CMK (cell line): ENCODE data around the gene VPS4A.
"Not testable (repeated sequence)": the region's sequence is repeated elsewhere in the genome, so short reads cannot be mapped to it uniquely, and the experiment has no call there.

Source experiments
- DNase-seq: peaks from one replicate; pipeline ENCODE4 v3.0.0-alpha.2; 2010; ENCODE audit warnings: low read depth

Gene VPS4A

DNA sequence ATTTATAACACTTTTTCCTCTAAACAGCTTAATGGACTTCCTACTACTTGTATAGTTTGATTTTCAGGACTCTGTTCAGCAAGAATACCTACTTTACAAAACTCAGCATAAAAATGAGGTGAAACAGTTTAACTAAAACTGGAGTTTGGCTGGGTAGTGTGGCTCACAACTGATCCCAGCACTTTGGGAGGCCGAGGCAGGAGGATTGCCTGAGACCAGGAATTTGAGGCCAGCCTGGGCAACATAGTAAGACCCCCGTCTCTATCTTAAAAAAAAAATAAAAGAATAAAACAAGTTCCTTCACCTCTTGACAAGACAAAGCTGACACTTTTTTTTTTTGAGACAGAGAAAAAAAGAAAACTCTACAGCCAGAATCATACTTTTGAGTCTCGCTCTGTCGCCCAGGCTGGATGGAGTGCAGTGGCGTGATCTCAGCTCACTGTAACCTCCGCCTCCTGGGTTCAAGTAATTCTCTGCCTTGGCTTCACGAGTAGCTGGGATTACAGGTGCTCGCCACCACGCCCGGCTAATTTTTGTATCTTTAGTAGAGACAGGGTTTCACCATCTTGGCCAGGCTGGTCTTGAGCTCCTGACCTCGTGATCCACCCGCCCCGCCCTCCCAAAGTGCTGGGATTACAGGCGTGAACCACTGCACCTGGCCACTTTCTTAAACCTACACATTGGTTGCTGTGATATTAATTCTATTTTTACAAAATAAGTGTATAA is 16.6 kb downstream of the VPS4A start:
- DNase-seq, result no peak

DNA sequence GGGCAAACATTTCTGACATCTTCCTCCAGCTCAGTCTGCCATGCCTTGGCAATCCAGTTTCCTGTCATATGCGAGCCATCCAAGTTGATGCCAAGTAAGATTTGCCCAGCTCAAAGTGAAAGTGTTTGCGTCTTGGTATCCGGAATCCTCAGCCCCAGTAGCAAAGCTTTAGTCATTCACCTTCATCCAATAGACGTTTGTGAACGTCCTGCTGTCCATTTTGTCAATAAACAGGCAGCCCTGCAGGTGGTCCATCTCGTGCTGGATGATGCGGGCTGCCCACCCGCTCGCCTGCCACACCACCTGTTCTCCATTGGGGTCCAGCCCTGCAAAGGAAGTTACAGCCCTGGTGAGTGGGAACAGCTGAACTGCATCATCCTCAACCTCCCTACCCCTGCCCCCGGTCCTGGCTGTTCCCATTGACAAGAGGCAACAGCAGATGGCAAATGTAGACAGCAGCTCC is 17.7 kb downstream of the VPS4A start:
- DNase-seq, result no peak

DNA sequence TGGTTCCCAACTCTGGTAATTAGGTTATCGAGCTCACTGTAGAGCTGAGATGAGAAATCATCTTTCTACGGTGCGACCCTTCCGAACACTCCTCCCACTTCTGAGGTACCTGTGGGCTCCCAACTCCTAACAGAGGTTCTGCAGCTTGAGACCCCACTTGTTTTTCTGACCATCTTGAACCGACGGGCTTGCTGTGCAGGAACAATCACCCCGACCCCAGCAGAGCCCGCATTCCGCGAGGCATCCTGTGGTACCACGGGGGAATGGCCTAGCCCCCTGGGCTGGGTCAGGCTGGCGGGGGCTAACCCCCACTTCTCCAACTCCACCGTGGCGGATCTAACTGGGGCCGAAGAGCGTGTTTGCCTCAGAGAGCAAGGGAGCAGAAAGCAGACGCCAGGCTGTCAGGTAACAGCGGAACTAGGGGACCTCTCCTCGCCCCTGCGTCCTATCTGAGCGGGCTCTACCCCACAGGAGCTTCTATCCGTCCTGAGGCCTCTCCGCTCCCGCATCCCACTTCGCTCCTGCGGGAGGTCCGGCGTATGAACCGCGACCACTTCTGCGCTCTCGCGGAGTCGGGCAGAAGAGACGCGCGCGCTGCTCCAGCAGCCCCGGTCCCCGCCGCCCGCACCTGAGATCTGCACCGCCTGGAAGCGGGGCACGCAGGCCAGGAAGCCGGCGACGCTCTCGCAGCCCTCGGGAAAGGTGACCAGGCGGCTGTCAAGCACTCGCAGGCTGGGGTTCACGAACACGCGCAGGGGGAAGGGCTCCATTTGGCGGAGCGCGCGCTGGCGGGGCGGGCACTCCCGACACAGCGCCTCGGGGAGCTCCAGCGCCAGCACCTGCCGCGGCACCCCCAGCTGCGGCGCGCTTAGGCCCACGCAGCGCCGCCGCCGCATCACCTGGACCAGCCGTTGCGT is 18.5 kb downstream of the VPS4A start:
- DNase-seq, result no peak

DNA sequence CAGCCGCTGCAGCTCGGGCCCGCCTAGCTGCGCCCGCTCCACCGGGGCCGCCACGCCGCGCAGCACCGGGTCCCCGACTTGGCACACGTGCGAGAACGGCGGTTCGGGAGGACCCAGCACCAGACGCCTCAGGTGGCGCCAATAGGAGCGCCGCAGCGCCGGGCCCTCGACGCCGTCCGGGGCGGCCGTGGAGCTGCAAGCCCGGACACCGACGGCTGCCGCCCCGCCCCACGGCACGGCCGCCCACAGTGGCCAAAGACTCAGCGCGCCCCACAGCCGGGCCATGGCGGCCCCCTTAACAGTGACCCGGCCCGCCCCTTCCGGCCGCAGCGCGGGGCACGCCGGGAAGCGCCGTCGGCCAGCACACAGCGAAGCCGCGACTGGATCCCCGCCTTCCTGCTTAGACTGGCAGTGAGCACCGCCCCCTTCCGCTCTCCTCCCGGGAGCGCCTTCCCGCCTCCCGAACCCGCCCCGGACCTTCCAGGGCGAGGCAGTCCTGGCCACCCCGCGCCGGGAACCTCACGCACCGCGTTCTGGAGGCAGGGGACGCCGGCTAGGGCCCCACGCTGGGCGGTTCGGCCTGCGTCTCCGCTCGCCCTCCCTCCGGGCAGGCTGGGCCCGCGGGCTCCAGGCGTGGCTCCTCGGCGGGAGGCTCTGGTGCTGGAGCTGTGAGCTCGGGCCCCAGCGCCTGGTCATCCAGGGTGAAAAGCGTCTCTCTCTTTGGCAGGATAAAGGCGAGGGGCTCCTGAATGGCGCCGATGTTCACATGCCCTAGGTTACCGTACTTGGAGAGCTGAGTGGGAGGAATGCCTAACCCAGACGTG is 19.3 kb downstream of the VPS4A start, which contains the start of gene PDF:
PDF (minus strand) TSS at position 303 of the 824 bp plus-strand sequence; CDS start at position 285, 18 bp downstream.
- peak; percentile 85 for DNase-seq

DNA sequence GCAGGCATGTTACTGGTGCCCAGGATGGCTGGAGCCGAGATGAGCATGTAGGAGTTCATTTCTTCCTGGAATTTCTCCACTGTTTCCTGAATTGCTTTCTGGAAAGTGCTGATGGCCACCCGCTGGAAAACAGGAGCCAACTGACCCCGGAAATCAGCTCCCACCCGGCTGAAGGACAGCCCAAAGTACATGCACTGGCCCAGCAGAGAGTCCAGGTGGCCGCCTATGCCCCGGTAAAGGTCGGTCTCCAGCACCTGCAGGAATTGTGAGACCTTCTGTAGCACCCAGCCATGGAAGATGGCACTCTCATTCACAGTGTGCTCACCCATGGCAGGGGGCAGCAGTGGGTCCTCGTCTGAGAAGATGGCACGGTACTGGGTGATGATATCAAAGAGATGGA is 23.5 kb downstream of the VPS4A start:
- DNase-seq, result no peak

DNA sequence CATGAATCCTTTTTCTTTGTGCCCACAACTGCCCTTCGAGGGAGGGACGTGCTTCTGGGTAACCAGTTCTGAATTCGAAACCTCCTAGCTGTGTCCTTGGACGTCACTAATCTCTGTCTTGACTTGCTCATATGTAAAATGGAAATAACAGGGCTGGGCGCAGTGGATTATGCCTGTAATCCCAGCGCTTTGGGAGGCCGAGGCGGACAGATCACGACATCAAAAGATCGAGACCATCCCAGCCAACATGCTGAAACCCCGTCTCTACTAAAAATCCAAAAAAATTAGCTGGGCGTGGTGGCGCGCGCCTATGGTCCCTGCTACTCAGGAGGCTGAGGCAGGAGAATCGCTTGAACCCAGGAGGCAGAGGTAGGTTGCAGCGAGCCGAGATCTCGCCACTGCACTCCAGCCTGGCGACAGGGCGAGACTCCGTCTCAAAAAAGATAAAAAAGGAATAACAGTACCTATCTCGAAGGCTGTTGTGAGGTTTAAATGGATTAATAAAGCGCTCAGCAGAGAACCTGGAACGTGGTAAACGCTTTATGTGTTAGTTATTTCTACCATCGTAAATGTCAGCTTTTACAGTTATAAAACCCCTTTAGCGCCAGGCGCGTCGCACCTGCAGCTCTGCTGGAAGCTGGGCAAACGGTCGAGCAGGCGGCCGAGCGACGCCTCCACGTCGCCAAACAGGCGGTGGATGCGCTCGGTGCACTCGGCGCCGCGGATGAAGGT is 27.6 kb downstream of the VPS4A start:
- DNase-seq, result no peak

DNA sequence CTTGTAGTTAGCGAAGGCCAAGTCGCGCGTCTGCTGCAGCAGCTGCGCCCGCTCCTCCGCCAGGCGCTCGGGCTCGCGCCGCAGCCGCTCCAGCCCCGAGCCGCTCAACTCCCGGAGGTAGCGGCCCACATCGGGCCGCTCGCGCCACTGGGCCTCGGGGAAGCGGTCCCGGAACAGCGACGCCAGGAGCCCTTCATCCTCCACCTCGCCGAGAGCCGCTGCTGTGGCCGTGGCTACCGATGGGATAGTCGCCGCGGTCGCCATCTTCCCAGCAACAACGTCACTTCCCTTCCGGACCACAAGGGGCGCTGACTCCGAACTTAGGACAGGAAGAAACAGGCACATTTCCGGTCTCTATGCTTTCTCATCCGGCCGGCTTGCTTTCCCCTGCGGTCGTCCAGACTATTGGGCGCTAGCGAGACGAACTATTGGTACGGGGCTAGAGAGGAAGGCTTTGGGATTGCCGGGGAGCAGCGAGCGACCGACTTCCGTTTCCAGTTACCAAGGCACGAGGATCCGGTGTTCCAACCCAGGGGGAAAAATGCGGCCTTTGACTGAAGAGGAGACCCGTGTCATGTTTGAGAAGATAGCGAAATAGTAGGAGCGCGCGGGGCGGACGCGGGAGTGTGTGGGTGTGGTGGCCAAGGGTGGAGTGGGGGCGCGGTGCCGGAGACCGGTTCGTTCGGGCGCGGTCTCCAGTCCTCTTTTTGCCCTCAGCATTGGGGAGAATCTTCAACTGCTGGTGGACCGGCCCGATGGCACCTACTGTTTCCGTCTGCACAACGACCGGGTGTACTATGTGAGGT is 28.3 kb downstream of the VPS4A start, which contains the start of the genes COG8 and NIP7:
COG8 (minus strand) TSS at position 276 of the 806 bp plus-strand sequence; CDS start at position 264, 12 bp downstream.
NIP7 (plus strand) TSS at position 484 of the 806 bp plus-strand sequence; CDS start at position 542, 58 bp downstream.
- peak; percentile 99 for DNase-seq

DNA sequence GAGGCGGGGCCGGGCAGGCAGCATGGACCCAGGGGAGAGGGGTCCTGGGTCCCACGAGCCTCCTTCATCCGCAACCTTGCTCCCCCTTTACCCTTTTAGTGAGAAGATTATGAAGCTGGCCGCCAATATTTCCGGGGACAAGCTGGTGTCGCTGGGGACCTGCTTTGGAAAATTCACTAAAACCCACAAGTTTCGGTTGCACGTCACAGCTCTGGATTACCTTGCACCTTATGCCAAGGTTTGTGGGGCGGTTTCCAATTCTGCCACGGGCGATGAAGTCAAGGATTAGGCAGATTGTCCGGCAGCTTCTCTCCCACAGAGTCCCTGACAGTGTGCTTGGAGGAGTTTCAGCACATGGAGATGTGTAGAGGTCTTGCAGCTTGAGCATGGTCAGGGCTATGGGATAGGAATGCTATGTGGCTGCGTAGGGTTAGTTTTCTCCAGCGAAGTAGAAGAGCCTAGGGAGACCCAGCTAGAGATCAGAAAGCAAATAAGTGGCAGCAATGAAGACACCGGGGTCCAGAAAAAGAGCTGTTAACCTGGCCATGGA is 29.0 kb downstream of the VPS4A start:
- no peak for DNase-seq

DNA sequence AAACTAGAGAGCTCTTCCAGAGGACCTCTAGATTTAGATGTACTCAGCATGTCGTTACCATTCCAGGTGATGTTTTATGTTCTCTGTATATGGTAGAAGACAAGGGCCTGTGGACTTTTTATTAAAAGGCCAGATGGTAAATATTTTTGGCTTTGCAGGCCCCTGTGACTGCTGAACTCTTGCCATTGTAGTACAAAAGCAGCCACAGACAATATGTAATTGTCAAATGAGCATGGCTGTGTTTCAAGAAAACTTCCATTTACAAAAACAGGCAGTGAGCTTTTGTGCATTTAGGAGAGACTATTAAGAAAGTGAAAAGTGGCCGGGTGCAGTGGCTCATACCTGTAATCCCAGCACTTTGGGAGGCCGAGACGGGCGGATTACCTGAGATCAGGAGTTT is 33.0 kb downstream of the VPS4A start:
- no peak for DNase-seq

DNA sequence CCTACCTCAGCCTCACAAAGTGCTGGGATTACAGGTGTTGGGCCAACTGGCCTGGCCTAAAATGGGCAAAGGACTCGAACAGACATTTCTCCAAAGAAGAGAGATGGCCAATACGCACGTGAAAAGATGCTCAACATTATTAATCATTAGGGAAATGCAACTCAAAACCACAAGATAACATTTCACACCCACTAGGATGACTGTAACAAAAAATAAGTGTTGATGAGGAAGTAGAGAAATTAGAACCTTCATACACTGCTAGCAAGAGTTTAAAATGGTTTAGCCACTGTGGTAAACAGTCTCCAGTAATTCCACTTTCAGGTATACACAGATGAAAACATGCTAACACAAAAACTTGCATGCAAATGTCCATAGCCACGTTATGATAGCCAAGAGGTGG is 34.8 kb downstream of the VPS4A start:
- no peak for DNase-seq

DNA sequence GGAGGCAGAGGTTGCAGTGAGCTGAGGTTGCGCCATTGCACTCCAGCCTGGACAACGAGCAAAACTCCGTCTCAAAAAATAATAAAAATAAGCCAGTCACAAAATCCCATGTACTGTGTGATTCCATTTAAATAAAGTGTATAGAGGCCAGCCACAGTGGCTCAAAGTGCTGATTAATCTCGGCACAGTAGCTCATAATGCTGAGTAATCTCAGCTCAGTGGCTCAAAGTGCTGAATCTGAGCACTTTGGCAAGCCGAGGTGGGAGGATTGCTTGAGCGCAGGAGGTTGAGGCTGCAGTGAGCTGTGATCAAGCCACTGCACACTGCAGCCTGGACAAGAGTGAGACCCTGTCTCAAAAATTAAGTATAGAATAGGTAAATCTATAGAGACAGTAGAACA is 35.5 kb downstream of the VPS4A start:
- no peak for DNase-seq

DNA sequence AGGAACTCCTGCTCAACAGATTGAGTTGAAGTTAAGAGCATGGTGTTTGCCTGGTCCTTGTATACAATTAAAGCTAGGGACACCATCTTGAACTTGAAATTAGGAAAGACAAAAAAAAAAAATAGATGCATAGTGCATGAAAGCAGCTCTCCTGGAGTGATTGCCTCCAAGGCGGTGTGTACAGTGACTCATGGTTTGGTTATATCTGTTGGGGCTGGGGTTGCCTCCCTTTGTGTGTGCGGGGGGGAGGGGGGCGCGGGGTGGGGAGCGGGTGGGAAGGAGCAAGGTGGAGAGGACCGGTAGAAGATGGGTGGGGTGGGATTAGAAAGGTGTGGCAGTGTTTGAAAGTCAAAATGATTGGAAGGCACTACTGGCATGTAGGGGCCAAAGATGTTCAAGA is 37.1 kb downstream of the VPS4A start:
- DNase-seq, result no peak

DNA sequence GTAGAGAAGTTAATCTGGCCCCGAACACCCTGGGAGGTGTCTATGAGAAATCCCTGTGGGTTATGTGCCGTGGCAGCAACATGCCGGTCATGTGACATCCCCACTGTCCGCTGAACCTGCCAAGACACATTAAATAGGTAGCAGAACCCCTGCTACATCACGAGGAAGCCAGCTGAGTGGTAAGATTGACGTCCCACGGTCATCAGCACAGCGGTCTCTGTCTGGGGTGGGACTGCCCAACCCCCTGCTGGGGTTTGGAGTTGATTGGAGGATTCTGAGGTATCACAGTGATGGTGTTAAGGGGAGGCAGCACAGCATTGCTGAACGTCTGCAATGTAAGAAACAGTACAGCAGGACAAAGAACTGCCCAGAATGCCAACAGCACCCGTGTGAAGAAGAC is 38.4 kb downstream of the VPS4A start:
- DNase-seq, result no peak

DNA sequence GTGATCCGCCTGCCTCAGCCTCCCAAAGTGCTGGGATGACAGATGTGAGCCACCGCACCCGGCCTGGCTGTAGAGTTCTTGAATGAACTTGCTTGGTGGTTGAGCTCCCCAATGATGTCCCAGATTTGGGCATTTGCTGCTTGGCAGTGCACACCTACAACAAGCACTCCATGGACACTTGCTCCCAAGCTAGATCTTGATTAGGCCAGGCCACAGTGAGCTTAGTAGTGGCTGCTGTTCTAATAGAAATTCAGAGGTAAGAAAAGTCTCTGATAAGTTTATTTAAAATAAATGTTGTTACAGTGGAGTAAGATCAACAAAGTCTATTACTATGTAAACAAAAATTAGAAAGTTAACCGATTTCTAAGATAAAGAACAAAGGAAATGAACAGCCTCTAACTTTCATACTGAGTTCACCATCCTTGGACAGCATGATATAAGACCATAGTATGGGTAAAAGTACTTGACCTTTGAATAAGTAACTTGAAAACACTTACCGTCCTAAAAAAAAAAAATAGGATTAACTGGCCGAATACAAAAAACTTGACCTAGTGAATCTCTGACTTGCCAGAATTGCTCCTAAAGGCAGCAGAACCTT is 39.5 kb downstream of the VPS4A start:
- no peak for DNase-seq

DNA sequence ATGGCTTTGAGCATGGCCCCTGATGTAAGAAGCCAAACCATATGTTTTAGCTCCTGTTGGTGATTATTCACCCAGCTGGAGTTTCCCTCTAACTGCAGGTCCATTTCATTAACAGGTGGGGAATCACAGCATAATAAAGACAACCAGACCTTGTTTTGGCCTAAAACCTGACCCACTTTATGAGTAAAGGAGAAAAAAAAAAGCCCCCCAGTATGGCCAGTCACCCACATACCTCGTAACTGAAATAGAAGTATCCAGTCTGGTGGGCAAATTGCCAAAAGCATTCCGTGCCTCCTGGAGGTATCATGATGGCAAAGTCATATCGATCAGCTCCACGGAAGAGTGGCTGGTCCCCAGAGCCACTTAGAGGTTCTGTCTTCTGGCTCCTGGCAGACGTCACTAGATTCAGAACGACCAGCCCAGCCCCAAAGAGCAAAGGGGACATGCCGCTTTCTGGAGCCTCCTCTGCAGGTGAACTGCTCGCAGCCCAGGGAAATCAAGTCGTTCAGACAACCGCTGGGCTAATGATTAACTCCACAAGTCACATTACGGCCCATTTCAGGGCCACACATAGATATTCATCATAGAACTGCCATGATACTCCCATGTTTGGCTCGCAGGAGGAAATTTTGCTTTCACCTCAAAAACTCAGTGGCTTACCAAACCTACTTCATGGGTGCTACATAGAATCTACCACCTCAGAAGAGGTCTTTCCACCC is 40.3 kb downstream of the VPS4A start, which contains the start of gene TMED6:
TMED6 (minus strand) TSS at position 478 of the 719 bp plus-strand sequence; CDS start at position 445, 33 bp downstream.
- DNase-seq, result no peak

DNA sequence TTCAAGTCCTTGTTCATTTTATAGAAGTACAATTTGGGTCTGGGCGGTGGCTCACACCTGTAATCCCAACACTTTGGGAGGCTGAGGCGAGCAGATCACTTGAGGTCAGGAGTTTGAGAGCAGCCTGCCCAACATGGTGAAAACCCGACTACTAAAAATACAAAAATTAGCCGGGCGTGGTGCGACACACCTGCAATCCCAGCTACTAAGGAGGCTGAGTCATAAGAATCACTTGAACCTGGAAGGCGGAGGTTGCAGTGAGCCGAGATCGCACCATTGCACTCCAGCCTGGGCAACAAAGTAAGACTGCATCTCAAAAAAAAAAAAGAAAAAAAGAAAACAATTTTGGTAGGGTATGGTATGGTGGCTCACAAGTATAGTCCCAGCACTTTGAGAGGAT is 48.9 kb downstream of the VPS4A start:
- DNase-seq, result not testable (repeated sequence)

DNA sequence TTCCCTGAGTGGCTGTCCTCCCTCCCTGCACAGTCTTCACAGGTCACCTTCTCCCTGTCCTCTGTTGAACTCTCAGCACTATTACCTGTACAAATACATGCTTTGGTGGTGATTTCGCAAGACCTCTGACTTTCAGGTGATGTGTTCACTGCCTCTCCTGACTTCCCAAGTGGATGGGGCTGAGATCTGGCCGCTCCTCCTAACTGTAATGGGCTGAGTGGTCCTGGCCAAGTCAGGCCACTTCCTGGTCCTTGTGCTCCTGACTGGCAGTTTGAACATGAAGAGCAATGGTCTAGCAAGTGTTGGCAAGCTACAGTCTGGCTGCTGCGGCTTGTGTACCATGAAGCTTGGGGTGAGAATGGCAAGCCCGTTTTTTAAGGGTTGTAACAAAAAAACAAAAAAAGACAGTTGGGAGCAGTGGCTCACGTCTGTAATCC is 52.1 kb downstream of the VPS4A start:
- no peak for DNase-seq

DNA sequence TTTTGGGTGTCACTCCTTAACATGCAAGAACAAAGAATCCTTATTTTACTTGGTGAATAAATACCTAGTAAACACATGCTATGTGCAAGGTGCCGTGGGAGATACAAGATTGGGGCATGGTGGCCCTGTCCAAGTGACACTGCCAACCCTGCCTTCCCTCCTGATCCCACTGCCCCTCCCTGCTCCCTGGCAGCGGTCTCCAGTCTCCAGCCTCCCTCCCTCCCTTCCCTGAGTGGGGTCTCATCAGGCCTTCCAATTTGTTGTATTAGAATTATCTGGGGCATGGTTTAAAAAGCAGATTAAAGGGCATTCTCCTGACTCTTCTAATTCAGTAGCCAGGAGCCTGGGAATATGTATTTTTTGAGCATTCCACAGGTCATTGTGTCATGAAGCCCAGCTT is 52.9 kb downstream of the VPS4A start:
- no peak for DNase-seq

DNA sequence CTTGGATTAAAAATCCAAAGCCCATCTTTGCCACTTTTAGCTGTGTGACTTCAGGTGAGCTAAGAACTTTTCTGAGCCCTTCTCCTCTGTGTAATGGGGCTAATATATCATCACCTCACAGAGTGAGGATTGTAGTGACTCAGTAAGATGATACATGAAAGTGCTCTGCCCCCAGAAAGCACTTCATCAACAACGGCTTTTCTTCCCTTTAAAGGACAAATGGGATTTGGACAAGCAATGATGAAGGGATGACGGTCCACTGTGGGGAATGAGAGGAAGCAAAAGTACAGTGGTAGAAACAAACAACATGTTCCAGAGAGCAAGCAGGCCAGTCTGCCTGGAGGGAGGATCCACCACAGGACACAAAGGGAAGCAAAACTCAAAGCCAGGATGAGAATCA is 54.8 kb downstream of the VPS4A start:
- DNase-seq, result no peak
